Kasumi-1 (cell line): ENCODE data around the gene LGALS16.
"Not testable (repeated sequence)": the region's sequence is repeated elsewhere in the genome, so short reads cannot be mapped to it uniquely, and the experiment has no call there.

ENCODE experiments used
- DNase-seq, 2 experiments: peaks; one replicate each; lab custom pipeline; 2025; lab: John Stamatoyannopoulos, UW

LGALS16 gene

GRCh38 chr19:39677961-39678889 is 22.5 kb downstream of the LGALS16 start:
- DNase-seq: no peak

- no peak for DNase-seq
Measured at GRCh38 chr19:39679056-39679790, 23.5 kb downstream of the LGALS16 start.

- no peak for DNase-seq
Measured at GRCh38 chr19:39679791-39680168, 24.1 kb downstream of the LGALS16 start.

- DNase-seq: no peak
Measured at GRCh38 chr19:39680593-39680992, 24.9 kb downstream of the LGALS16 start.

- no peak for DNase-seq
Measured at GRCh38 chr19:39681416-39681815, 25.7 kb downstream of the LGALS16 start.

GRCh38 chr19:39684267-39684666 is 28.6 kb downstream of the LGALS16 start:
- no peak for DNase-seq

GRCh38 chr19:39686739-39687138 is 31.0 kb downstream of the LGALS16 start:
- no peak for DNase-seq

- not testable (repeated sequence) for DNase-seq
Measured at GRCh38 chr19:39688637-39689036, 32.9 kb downstream of the LGALS16 start.

GRCh38 chr19:39692166-39692565 is 36.5 kb downstream of the LGALS16 start:
- DNase-seq: no peak

- no peak for DNase-seq
Measured at GRCh38 chr19:39692822-39693221, 37.1 kb downstream of the LGALS16 start.

GRCh38 chr19:39695759-39696158 is 40.0 kb downstream of the LGALS16 start:
- DNase-seq: no peak

- no peak for DNase-seq
Measured at GRCh38 chr19:39696387-39696786, 40.7 kb downstream of the LGALS16 start.

- DNase-seq: no peak
Measured at GRCh38 chr19:39698535-39698934, 42.8 kb downstream of the LGALS16 start.

GRCh38 chr19:39701291-39701690 is 45.6 kb downstream of the LGALS16 start:
- no peak for DNase-seq

GRCh38 chr19:39704181-39705044 is 48.7 kb downstream of the LGALS16 start, which contains the start of gene LGALS14:
TSS of gene LGALS14 (plus strand) at chr19:39704481. CDS start at chr19:39704529, 48 bp downstream.
- DNase-seq: no peak

GRCh38 chr19:39705578-39706188 is 50.0 kb downstream of the LGALS16 start:
- DNase-seq: peak; percentile 6 to 18

- no peak for DNase-seq
Measured at GRCh38 chr19:39708594-39708993, 52.9 kb downstream of the LGALS16 start.

GRCh38 chr19:39709026-39709872 is 53.5 kb downstream of the LGALS16 start:
- no peak for DNase-seq
